GM12878 (cell line): ENCODE results near the gene DNAAF1. TPM values are rescaled to one million over a fixed set of nuclear protein-coding genes. Genes with fewer than 3 reads are reported as not detected.

Experiments
- ATAC-seq: fragments of 200-7000 bp; cut with Tn5 transposase; 3 replicates; pipeline ENCODE4 v1.9.1; 2020; ENCODE audit warnings: mild to moderate bottlenecking, moderate library complexity
- BruUV-seq: library from RNA; stranded (reverse); fragments of 400-500 nt; replicated peaks from 2 replicates; lab custom pipeline; 2021; lab: Mats Ljungman, UMichigan
- CTCF ChIA-PET: fragments of 300-600 bp; sonication (Branson Sonifier 250); formaldehyde crosslinking; extraction: SDS; loops from one replicate; lab custom pipeline; 2021; ENCODE audit warnings: inconsistent platforms; lab: Yijun Ruan, JAX
- POLR2A ChIA-PET: fragments of 350-600 bp; formaldehyde crosslinking; extraction: SDS; loops from one replicate; lab custom pipeline; 2021; ENCODE audit warnings: inconsistent platforms; lab: Charles Lee
- RAD21 ChIA-PET: fragments of 300-600 bp; sonication (Branson Sonifier 250); formaldehyde crosslinking; loops from one replicate; lab custom pipeline; 2023; ENCODE audit warnings: antibody characterized with exemption; ENCODE audit not compliant: unreplicated experiment; lab: Charles Lee
- SMC1A ChIA-PET: fragments of 300-600 bp; sonication (Branson Sonifier 250); formaldehyde crosslinking; loops from one replicate; lab custom pipeline; 2023; ENCODE audit not compliant: unreplicated experiment, uncharacterized antibody; lab: Charles Lee
- DNase-seq: peaks from one replicate; pipeline ENCODE4 v3.0.0-alpha.2; 2011; ENCODE audit warnings: low read depth, low spot score
- FAIRE-seq: peaks from 3 replicates; lab custom pipeline; 2011; peaks lifted over from hg19 to GRCh38; lab: Jason Lieb, UNC
- H2AFZ ChIP-seq: 2 replicates; pipeline ENCODE4 v1.6.0; 2011; ENCODE audit warnings: low read depth, low read length, control low read depth; ENCODE audit not compliant: control insufficient read depth
- H3K27ac ChIP-seq: 2 replicates; pipeline ENCODE4 v1.5.1; 2011; ENCODE audit warnings: control low read depth; ENCODE audit not compliant: control insufficient read depth, insufficient read depth
- H3K27me3 ChIP-seq, 2 experiments: replicated peaks in 1 of 2; 2 replicates each; pipeline versions ENCODE4 v1.6.0 to v1.6.1; 2011; ENCODE audit warnings: low read length in 1 of 2; ENCODE audit not compliant: control insufficient read depth in 2 of 2, insufficient read depth in 2 of 2
- H3K36me3 ChIP-seq, 2 experiments: 2 replicates each; pipeline ENCODE4 v1.5.1; 2011; ENCODE audit warnings: low read length in 1 of 2; ENCODE audit not compliant: control insufficient read depth in 2 of 2, insufficient read depth in 2 of 2
- H3K4me1 ChIP-seq: 2 replicates; pipeline ENCODE4 v1.6.1; 2011; ENCODE audit warnings: mild to moderate bottlenecking, low read length, moderate library complexity, mixed read lengths; ENCODE audit not compliant: control insufficient read depth, insufficient read depth
- H3K4me2 ChIP-seq: 2 replicates; pipeline ENCODE4 v1.6.0; 2011; ENCODE audit warnings: control low read depth; ENCODE audit not compliant: control insufficient read depth, insufficient read depth
- H3K4me3 ChIP-seq: fragments of 200-600 bp; sonication (generic); 2 replicates; pipeline ENCODE4 v1.5.1; 2016
- H3K79me2 ChIP-seq: 2 replicates; pipeline ENCODE4 v1.6.0; 2011; ENCODE audit warnings: low read length; ENCODE audit not compliant: control insufficient read depth, insufficient read depth
- H3K9ac ChIP-seq: 2 replicates; pipeline ENCODE4 v1.8.0; 2011; ENCODE audit warnings: low read length, control low read depth, mixed read lengths; ENCODE audit not compliant: control insufficient read depth, insufficient read depth
- H3K9me3 ChIP-seq: replicated peaks from 3 replicates; pipeline ENCODE4 v1.5.1; 2011; ENCODE audit warnings: mild to moderate bottlenecking, low read length; ENCODE audit not compliant: control insufficient read depth, insufficient read depth
- H4K20me1 ChIP-seq: 2 replicates; pipeline ENCODE4 v1.6.0; 2011; ENCODE audit not compliant: control insufficient read depth, insufficient read depth
- ATF7 ChIP-seq: fragments of 450-650 bp; IDR thresholded peaks from 2 replicates; pipeline ENCODE4 v1.6.1; 2016; ENCODE audit warnings: low read depth, mild to moderate bottlenecking
- CBX3 ChIP-seq: fragments of 200-600 bp; sonication (generic); IDR thresholded peaks from 2 replicates; pipeline ENCODE4 v1.6.1; 2016; ENCODE audit warnings: low read depth, borderline replicate concordance
- CEBPB ChIP-seq, 2 experiments: fragments of 150-350 bp in 1 of 2; IDR thresholded peaks; 2 replicates each; pipeline ENCODE4 v1.6.1; 2012 to 2014; ENCODE audit warnings: low read depth in 2 of 2, low read length in 2 of 2, borderline replicate concordance in 1 of 2, inconsistent platforms in 1 of 2
- FOXM1 ChIP-seq: IDR thresholded peaks from 2 replicates; pipeline ENCODE4 v1.6.1; 2012; ENCODE audit warnings: low read depth, mild to moderate bottlenecking, inconsistent platforms, low read length, moderate library complexity
- RAD21 ChIP-seq: IDR thresholded peaks from 2 replicates; pipeline ENCODE4 v1.6.1; 2011; ENCODE audit warnings: mild to moderate bottlenecking, low read depth, low read length, moderate library complexity; ENCODE audit not compliant: insufficient read depth
- SREBF1 ChIP-seq: IDR thresholded peaks from 2 replicates; pipeline ENCODE4 v1.6.1; 2012; ENCODE audit warnings: mild to moderate bottlenecking, low read length
- ZSCAN29 ChIP-seq: fragments of 450-650 bp; IDR thresholded peaks from 2 replicates; pipeline ENCODE4 v1.6.1; 2017; ENCODE audit warnings: mild to moderate bottlenecking, moderate library complexity
- WGBS: methylation state at CpG from one replicate; pipeline ENCODE4 v1.1.6; 2016; ENCODE audit warnings: low lambda C conversion rate; ENCODE audit not compliant: insufficient replicate concordance, insufficient coverage; ENCODE audit errors: missing lambda C conversion rate; 5-methylcytosine and 5-hydroxymethylcytosine counted together
- in situ Hi-C: fragments of 300-500 bp; cut with MboI; formaldehyde crosslinking; loops from 9 replicates; pipeline ENCODE4 v1.14.3; 2018; ENCODE audit warnings: mixed read lengths
- intact Hi-C: fragments of 100-400 bp; cut with micrococcal nuclease; formaldehyde crosslinking; loops from one replicate; pipeline ENCODE4 v1.14.2; 2022; ENCODE audit not compliant: unreplicated experiment
- polyA plus RNA-seq, 11 experiments: library from polyadenylated mRNA; depleted of rRNA in 4 of 11; unstranded in 6 of 11; stranded (reverse) in 5 of 11; fragments of >200 nt; fragmentation: Nextera tagmentation in 4 of 11; fragmentation: Illumina TruSeq in 1 of 11; extraction: Ambion mirVana in 4 of 11; extraction: Trizol in 1 of 11; gene quantifications; 1 replicate in 1 of 11; 2 replicates in 10 of 11; pipeline versions ENCODE4 v1.2.1 to v1.2.3, GENCODE V29; 2011 to 2016; ENCODE audit warnings: inconsistent platforms in 2 of 11, missing spikeins in 2 of 11, low read depth in 1 of 11
- total RNA-seq, 4 experiments: library from RNA; depleted of rRNA in 3 of 4; stranded (reverse); fragments of >200 nt in 3 of 4; fragmentation: Illumina TruSeq in 1 of 4; extraction: Trizol in 1 of 4; gene quantifications; 2 replicates each; pipeline versions ENCODE4 v1.2.1 to v1.2.3, GENCODE V29; 2013 to 2021
- TF ChIP-seq, protein P1 (sequence below): fragments of 450-650 bp; IDR thresholded peaks from 2 replicates; pipeline ENCODE4 v1.6.1; 2014; ENCODE audit warnings: mild to moderate bottlenecking
- TF ChIP-seq, protein P2 (sequence below): fragments of 450-650 bp; IDR thresholded peaks from 2 replicates; pipeline ENCODE4 v1.6.1; 2018; ENCODE audit warnings: mild to moderate bottlenecking, low read depth, moderate library complexity; ENCODE audit not compliant: partially characterized antibody
- TF ChIP-seq, protein P3 (sequence below), 3 experiments: IDR thresholded peaks in 2 of 3; conservative IDR thresholded peaks in 1 of 3; 2 replicates each; pipeline ENCODE4 v1.5.1; 2011; ENCODE audit warnings: low read depth in 3 of 3, low read length in 3 of 3, mild to moderate bottlenecking in 3 of 3, control low read depth in 2 of 3, moderate library complexity in 2 of 3, inconsistent platforms in 1 of 3, mixed read lengths in 1 of 3; ENCODE audit not compliant: control insufficient read depth in 2 of 3, insufficient read depth in 1 of 3; ENCODE audit errors: extremely low read depth in 1 of 3
- TF ChIP-seq, protein P4 (sequence below): IDR thresholded peaks from 2 replicates; pipeline ENCODE4 v1.6.1; 2011; ENCODE audit warnings: low read depth, mild to moderate bottlenecking, low read length, moderate library complexity, borderline replicate concordance; ENCODE audit errors: extremely low read depth
- TF ChIP-seq, protein P5 (sequence below): IDR thresholded peaks from 2 replicates; pipeline ENCODE4 v1.6.1; 2012; ENCODE audit warnings: mild to moderate bottlenecking, low read depth, low read length

The DNAAF1 gene
- total and polyA plus RNA-seq, 10 of the 15 experiments (the other 5 are each of a cell fraction or from before 2014, with no cell fraction given): 0.02 to 0.76 (median 0.08) TPM; not detected in 6

DNA sequence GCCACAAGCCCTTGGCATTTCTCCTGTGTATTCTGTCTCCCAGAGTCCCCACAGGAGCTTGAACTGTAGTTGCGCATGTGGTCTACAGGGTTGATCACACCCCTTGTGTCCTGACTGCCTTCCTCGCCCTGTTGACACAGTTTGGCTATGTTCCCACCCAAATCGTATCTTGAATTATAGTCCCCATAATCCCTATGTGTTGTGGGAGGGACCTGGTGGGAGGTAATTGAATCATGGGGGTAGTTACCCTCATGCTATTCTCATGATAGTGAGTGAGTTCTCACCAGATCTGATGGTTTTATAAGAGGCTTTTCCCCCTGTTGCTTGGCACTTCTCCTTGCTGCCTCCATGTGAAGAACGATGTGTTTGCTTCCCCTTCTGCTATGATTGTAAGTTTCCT, 67.0 kb downstream of the DNAAF1 start:
- Histone ChIP-seq H3K9ac (no peak overlapping the region), H3K36me3 (no peaks in the 10 kb centered on the region), H3K79me2 (no peaks in the 10 kb centered on the region), H3K4me2 (no peak overlapping the region), H3K4me3 (no peak overlapping the region), H2AFZ (no peak overlapping the region), H3K27me3 (no peaks in the 10 kb centered on the region), H3K27ac (no peak overlapping the region), H3K9me3 (no peaks in the 10 kb centered on the region; the same call in 2 of the 3 replicates), H4K20me1 (no peaks in the 10 kb centered on the region), H3K4me1 (no peaks in the 10 kb centered on the region)
- intact Hi-C loops: no loop called here
- ChIA-PET RAD21 (no interaction called here), SMC1A (interaction anchor here (0.5 kb wide), 1 partner anchor 84 kb away, joined by 3 read pairs; no protein-coding TSS in a partner anchor), POLR2A (no interaction called here), CTCF (interaction anchor here (0.8 kb wide), 1 partner anchor 25 kb away, joined by 3 read pairs; no protein-coding TSS in a partner anchor)
- FAIRE-seq (no peak), DNase-seq (no peak), ATAC-seq (no peak)
- WGBS: 43% methylated on average over 4 of the region's 4 CpGs
- in situ Hi-C loops: no loop called here
- BruUV-seq: no TSS peak
- no peak for TF ChIP-seq RAD21
- TF ChIP-seq, protein P1, sequence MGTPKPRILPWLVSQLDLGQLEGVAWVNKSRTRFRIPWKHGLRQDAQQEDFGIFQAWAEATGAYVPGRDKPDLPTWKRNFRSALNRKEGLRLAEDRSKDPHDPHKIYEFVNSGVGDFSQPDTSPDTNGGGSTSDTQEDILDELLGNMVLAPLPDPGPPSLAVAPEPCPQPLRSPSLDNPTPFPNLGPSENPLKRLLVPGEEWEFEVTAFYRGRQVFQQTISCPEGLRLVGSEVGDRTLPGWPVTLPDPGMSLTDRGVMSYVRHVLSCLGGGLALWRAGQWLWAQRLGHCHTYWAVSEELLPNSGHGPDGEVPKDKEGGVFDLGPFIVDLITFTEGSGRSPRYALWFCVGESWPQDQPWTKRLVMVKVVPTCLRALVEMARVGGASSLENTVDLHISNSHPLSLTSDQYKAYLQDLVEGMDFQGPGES: no peak
- TF ChIP-seq ZSCAN29: no peak
- no peak for TF ChIP-seq ATF7
- TF ChIP-seq CBX3: no peak
- TF ChIP-seq, protein P2, sequence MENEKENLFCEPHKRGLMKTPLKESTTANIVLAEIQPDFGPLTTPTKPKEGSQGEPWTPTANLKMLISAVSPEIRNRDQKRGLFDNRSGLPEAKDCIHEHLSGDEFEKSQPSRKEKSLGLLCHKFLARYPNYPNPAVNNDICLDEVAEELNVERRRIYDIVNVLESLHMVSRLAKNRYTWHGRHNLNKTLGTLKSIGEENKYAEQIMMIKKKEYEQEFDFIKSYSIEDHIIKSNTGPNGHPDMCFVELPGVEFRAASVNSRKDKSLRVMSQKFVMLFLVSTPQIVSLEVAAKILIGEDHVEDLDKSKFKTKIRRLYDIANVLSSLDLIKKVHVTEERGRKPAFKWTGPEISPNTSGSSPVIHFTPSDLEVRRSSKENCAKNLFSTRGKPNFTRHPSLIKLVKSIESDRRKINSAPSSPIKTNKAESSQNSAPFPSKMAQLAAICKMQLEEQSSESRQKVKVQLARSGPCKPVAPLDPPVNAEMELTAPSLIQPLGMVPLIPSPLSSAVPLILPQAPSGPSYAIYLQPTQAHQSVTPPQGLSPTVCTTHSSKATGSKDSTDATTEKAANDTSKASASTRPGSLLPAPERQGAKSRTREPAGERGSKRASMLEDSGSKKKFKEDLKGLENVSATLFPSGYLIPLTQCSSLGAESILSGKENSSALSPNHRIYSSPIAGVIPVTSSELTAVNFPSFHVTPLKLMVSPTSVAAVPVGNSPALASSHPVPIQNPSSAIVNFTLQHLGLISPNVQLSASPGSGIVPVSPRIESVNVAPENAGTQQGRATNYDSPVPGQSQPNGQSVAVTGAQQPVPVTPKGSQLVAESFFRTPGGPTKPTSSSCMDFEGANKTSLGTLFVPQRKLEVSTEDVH: no peak
- TF ChIP-seq SREBF1: no peak
- no peak for TF ChIP-seq FOXM1
- TF ChIP-seq, protein P3, sequence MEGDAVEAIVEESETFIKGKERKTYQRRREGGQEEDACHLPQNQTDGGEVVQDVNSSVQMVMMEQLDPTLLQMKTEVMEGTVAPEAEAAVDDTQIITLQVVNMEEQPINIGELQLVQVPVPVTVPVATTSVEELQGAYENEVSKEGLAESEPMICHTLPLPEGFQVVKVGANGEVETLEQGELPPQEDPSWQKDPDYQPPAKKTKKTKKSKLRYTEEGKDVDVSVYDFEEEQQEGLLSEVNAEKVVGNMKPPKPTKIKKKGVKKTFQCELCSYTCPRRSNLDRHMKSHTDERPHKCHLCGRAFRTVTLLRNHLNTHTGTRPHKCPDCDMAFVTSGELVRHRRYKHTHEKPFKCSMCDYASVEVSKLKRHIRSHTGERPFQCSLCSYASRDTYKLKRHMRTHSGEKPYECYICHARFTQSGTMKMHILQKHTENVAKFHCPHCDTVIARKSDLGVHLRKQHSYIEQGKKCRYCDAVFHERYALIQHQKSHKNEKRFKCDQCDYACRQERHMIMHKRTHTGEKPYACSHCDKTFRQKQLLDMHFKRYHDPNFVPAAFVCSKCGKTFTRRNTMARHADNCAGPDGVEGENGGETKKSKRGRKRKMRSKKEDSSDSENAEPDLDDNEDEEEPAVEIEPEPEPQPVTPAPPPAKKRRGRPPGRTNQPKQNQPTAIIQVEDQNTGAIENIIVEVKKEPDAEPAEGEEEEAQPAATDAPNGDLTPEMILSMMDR (IDR thresholded peaks at IDR 0.05 in 2 of 3, conservative IDR thresholded peaks at IDR 0.05 in 1 of 3; ENCODE audit: control insufficient read depth in 2 of 3, extremely low read depth in 1 of 3, insufficient read depth in 1 of 3, low read depth in 3 of 3, low read length in 3 of 3): no peak
- TF ChIP-seq CEBPB (IDR thresholded peaks at IDR 0.05; ENCODE audit: borderline replicate concordance in 1 of 2, low read depth in 2 of 2, low read length in 2 of 2): no peak
- TF ChIP-seq, protein P4, sequence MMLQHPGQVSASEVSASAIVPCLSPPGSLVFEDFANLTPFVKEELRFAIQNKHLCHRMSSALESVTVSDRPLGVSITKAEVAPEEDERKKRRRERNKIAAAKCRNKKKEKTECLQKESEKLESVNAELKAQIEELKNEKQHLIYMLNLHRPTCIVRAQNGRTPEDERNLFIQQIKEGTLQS: no peak
- TF ChIP-seq, protein P5, sequence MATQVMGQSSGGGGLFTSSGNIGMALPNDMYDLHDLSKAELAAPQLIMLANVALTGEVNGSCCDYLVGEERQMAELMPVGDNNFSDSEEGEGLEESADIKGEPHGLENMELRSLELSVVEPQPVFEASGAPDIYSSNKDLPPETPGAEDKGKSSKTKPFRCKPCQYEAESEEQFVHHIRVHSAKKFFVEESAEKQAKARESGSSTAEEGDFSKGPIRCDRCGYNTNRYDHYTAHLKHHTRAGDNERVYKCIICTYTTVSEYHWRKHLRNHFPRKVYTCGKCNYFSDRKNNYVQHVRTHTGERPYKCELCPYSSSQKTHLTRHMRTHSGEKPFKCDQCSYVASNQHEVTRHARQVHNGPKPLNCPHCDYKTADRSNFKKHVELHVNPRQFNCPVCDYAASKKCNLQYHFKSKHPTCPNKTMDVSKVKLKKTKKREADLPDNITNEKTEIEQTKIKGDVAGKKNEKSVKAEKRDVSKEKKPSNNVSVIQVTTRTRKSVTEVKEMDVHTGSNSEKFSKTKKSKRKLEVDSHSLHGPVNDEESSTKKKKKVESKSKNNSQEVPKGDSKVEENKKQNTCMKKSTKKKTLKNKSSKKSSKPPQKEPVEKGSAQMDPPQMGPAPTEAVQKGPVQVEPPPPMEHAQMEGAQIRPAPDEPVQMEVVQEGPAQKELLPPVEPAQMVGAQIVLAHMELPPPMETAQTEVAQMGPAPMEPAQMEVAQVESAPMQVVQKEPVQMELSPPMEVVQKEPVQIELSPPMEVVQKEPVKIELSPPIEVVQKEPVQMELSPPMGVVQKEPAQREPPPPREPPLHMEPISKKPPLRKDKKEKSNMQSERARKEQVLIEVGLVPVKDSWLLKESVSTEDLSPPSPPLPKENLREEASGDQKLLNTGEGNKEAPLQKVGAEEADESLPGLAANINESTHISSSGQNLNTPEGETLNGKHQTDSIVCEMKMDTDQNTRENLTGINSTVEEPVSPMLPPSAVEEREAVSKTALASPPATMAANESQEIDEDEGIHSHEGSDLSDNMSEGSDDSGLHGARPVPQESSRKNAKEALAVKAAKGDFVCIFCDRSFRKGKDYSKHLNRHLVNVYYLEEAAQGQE: no peak
